Astrocyte of the cerebellum (primary cell): ENCODE data around the gene HECW1.
A peak's percentile ranks its signal among the peaks of the same experiment; 100 is the strongest.
"Not testable (repeated sequence)": the region's sequence is repeated elsewhere in the genome, so short reads cannot be mapped to it uniquely, and the experiment has no call there.

Experiments used
- DNase-seq: peaks from one replicate; pipeline ENCODE4 v3.0.0-alpha.2; 2011; ENCODE audit warnings: low read depth
- H3K4me3 ChIP-seq: 2 replicates; pipeline ENCODE4 v1.5.1; 2011; ENCODE audit warnings: mild to moderate bottlenecking, low read depth, low read length, moderate library complexity
- in situ Hi-C: cut with HindIII; loops from 2 replicates; pipeline ENCODE4 v1.10.0; 2017; ENCODE audit warnings: low sequenced_read_pairs
- TF ChIP-seq, protein P1 (sequence below): IDR thresholded peaks from 2 replicates; pipeline ENCODE4 v1.5.1; 2012; ENCODE audit warnings: low read length, low read depth, moderate library complexity, mild to moderate bottlenecking; ENCODE audit errors: missing control alignments

HECW1 gene

DNA sequence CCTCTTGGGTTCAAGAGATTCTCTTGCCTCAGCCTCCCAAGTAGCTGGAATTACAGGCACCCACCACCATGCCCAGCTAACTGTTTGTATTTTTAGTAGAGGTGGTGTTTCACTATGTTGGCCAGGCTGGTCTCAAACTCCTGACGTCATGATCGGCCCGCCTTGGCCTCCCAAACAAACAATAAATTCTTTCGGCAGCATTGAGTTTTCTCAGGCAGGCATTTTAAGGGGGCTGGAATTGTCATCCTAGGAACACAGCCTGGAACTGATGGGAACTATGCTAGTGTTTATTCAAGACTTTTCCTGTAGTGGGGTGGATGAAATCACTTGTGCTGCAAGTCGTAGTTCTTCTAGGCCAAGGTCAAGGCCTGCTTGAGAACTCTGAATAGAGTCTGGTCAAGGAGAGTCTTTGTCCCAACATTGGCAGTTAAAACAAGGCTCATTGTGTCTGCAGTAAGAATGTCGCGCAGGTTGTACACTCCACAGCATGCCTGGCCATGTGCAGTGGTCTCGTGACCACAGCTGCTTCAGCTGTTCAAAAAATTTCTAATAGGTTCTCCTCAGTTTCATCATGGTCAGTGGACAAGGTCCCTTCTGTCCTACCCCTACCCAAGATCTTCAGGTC is 92.8 kb downstream of the HECW1 start:
- no peak overlapping the region for H3K4me3 ChIP-seq
- no peak for DNase-seq
- in situ Hi-C loops, result no loop called here
- TF ChIP-seq, protein P1, sequence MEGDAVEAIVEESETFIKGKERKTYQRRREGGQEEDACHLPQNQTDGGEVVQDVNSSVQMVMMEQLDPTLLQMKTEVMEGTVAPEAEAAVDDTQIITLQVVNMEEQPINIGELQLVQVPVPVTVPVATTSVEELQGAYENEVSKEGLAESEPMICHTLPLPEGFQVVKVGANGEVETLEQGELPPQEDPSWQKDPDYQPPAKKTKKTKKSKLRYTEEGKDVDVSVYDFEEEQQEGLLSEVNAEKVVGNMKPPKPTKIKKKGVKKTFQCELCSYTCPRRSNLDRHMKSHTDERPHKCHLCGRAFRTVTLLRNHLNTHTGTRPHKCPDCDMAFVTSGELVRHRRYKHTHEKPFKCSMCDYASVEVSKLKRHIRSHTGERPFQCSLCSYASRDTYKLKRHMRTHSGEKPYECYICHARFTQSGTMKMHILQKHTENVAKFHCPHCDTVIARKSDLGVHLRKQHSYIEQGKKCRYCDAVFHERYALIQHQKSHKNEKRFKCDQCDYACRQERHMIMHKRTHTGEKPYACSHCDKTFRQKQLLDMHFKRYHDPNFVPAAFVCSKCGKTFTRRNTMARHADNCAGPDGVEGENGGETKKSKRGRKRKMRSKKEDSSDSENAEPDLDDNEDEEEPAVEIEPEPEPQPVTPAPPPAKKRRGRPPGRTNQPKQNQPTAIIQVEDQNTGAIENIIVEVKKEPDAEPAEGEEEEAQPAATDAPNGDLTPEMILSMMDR, result no peak

DNA sequence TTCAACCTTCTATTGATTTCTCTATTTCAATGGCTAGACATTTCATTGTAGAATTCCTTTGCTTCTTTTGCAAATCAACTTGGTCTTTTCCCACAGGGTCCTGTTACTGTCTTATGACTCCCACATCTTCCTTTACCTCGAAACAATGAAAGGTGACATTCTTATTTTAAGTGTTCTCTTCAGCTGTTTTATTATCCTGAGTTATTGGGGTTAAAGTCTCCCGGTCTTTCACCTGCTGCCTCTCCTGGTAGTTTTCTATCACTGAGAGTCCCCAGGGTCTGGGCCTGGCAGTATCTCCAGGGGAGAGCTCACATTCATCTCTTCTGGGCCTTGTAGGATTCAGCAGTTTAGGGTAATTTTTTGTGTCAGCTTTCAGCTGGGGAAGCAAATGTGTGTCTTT is 95.8 kb downstream of the HECW1 start:
- no peak overlapping the region for H3K4me3 ChIP-seq
- in situ Hi-C loops, result no loop called here
- TF ChIP-seq, protein P1, result no peak
- DNase-seq, result no peak

DNA sequence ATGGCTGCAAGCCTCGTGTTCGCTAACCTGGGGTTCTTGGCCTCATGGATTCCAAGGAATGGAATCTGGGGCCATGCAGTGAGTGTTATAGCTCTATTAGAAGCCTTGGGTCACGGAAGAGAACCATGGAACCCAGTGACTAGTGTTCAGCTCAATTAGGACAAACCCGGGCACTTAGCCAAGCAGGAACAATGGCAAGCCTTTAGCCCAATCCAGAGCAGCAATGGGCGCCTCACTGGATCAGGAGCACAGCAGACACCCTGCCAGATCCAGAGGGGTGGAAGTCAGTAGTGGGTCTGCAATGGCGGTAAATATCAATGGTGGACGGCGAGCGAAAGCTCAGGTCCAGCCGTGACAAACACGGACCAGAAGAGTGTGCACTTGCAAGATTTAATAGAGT is 98.1 kb downstream of the HECW1 start:
- H3K4me3 ChIP-seq, in situ Hi-C loops, DNase-seq: not testable (repeated sequence)

DNA sequence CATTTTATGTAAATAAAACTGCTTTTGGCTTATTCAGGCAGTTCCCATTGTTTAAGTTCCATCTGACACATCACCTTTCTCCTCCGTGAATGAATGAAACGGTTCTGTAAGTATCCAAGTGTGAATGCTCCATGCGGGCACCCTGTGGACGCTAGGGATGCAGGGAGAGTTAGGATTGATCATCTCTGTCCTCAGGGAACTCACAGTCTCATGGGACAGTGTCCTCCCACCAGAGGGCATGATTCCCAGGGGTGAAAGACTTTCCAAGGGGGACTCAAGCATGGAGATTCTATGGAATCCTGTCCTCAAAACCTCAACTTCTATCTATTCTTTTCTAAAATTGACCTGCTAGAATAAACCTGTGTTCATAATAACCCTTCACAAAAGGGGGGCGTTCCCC is 98.8 kb downstream of the HECW1 start:
- in situ Hi-C loops, result no loop called here
- H3K4me3 ChIP-seq, result no peak overlapping the region
- TF ChIP-seq, protein P1, result peak; percentile 10
- DNase-seq, result no peak

DNA sequence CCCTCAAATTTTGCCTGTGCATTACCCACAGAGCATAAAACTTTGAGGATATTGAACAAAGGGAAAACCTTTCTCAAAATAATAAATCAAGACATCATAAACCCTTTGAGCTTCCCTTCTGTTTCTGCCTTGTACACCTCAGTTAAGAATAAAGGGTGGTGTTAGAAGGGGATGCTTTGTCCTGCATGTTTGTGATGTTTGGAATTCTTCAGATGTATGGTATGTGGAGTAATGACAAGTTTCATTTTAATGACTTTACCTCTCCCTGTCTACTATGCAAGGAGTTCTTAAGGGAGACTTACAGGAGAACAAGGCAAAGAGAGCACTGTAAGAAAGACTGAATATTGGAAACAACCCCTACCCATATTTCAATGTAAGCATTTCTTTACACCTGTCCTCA is 99.2 kb downstream of the HECW1 start:
- no peak for DNase-seq
- in situ Hi-C loops, result no loop called here
- TF ChIP-seq, protein P1, result no peak
- no peak overlapping the region for H3K4me3 ChIP-seq

DNA sequence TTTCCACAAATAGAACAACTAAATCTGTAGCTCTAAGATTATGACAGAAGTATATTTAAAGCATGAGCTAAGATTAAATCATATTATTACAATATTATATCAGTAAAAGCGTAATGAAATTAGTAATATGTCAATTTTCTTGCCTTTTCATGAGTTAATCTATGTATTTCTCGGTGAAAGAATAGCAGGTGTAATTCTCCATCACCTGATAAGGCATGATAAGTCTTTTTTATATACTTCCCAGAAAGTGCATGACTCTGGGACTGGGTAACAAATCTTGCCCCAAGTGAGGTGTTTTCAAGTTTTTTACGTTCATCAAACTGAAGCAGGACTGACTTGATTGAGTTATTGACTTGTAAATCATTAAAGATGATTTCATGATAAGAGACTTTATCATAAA is 100.5 kb downstream of the HECW1 start:
- DNase-seq, result no peak
- no peak overlapping the region for H3K4me3 ChIP-seq
- TF ChIP-seq, protein P1, result no peak
- in situ Hi-C loops, result no loop called here

DNA sequence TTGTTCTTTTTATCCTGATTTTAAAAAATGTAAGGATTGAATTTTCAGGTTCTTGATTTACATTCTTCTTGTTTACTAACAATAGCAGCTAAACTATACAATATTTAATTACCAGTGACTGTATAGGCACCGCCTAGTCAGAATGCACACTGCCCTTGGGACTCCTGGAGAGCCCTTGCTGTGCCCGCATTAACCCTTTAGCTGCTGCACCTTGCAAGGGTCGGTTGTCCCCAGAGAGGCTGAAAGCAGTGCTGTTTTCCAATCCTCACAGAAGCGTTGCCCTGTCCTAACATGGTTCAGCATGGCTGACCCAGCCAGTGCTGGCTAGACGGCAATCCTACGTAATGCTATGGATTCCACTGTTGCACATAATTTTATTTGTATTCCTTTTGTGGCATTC is 102.6 kb downstream of the HECW1 start:
- H3K4me3 ChIP-seq, result no peak overlapping the region
- TF ChIP-seq, protein P1, result no peak
- no peak for DNase-seq
- in situ Hi-C loops, result no loop called here
